HG03575 (cell line): ENCODE data around the gene RBM17.
"Not testable (repeated sequence)": the region's sequence is repeated elsewhere in the genome, so short reads cannot be mapped to it uniquely, and the experiment has no call there.

Experiments used
- ATAC-seq: cut with Tn5 transposase; IDR thresholded peaks from one replicate; pipeline ENCODE4 v1.9.1; 2021; ENCODE audit not compliant: unreplicated experiment, insufficient number of reproducible peaks, low FRiP score; ENCODE audit errors: extremely low read depth

The RBM17 gene

GRCh38 chr10:6088721-6089333 lies at the start of gene RBM17:
Gene RBM17 (plus strand): TSS chr10:6089034. CDS start chr10:6097066, 8,032 bp downstream.
- ATAC-seq = peak; percentile 36

GRCh38 chr10:6039711-6040110 lies 49.1 kb upstream of the RBM17 start:
- ATAC-seq = no peak

- no peak for ATAC-seq
Measured at GRCh38 chr10:6040205-6040604, 48.6 kb upstream of the RBM17 start.

- not testable (repeated sequence) for ATAC-seq
Measured at GRCh38 chr10:6043377-6043776, 45.5 kb upstream of the RBM17 start.

GRCh38 chr10:6044060-6044459 lies 44.8 kb upstream of the RBM17 start:
- ATAC-seq = no peak

- no peak for ATAC-seq
Measured at GRCh38 chr10:6044751-6045313, 44.0 kb upstream of the RBM17 start.

GRCh38 chr10:6045314-6045848 lies 43.5 kb upstream of the RBM17 start:
- no peak for ATAC-seq

GRCh38 chr10:6045878-6046772 lies 42.7 kb upstream of the RBM17 start:
- no peak for ATAC-seq

GRCh38 chr10:6046773-6047611 lies 41.8 kb upstream of the RBM17 start:
- ATAC-seq = no peak

GRCh38 chr10:6047847-6048246 lies 41.0 kb upstream of the RBM17 start:
- no peak for ATAC-seq

GRCh38 chr10:6048281-6049030 lies 40.4 kb upstream of the RBM17 start:
- ATAC-seq = no peak

GRCh38 chr10:6049031-6049400 lies 39.8 kb upstream of the RBM17 start:
- ATAC-seq = no peak

- ATAC-seq = peak; percentile 41
Measured at GRCh38 chr10:6050801-6051445, 37.9 kb upstream of the RBM17 start.

- no peak for ATAC-seq
Measured at GRCh38 chr10:6052247-6053221, 36.3 kb upstream of the RBM17 start.

- ATAC-seq = no peak
Measured at GRCh38 chr10:6053303-6053702, 35.5 kb upstream of the RBM17 start.

GRCh38 chr10:6053816-6054631 lies 34.8 kb upstream of the RBM17 start:
- ATAC-seq = no peak
